Epithelial cell of proximal tubule (primary cell): ENCODE measurements around the gene FGFBP1. TPM values are rescaled to one million over a fixed set of nuclear protein-coding genes. Genes with fewer than 3 reads are reported as not detected.

Experiments used
- DNase-seq: peaks from one replicate; pipeline ENCODE4 v3.0.0-alpha.2; 2011; ENCODE audit warnings: low read depth
- H3K4me3 ChIP-seq: 2 replicates; pipeline ENCODE4 v1.5.1; 2011; ENCODE audit warnings: low read depth, mild to moderate bottlenecking, low read length
- CTCF ChIP-seq: conservative IDR thresholded peaks from 2 replicates; pipeline ENCODE4 v1.5.1; 2012; ENCODE audit warnings: low read depth, mild to moderate bottlenecking, low read length
- total RNA-seq: library from RNA; depleted of rRNA; stranded (reverse); fragments of >200 nt; gene quantifications from 2 replicates; pipeline ENCODE4 v1.2.3, GENCODE V29; 2015

FGFBP1 gene
- total RNA-seq, 1 donor from 2014 or later, result 36.8 TPM

DNA sequence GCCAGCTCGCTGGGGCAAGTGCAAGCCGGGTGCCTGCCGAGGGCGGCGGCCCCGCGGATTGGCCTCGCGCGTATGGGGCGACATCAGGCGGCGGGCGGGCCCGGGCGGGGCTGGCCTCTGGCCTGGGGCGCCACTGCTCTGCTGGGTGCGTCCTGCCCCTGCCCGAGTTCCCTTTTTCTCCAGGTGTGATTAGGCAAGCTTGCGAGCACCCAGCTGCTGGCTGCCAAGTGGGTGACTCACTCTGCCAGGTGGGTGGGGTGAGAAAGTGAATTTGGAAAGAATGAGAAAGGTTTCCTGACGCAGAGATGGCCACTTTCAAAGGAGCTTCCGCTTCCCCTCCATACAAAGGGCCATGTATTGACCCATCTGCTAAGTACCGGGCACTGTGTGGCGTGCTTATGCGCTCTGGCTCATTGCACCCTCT lies 32.5 kb downstream of the FGFBP1 start:
- no peak overlapping the region for H3K4me3 ChIP-seq
- TF ChIP-seq CTCF, result no peak
- DNase-seq, result no peak

DNA sequence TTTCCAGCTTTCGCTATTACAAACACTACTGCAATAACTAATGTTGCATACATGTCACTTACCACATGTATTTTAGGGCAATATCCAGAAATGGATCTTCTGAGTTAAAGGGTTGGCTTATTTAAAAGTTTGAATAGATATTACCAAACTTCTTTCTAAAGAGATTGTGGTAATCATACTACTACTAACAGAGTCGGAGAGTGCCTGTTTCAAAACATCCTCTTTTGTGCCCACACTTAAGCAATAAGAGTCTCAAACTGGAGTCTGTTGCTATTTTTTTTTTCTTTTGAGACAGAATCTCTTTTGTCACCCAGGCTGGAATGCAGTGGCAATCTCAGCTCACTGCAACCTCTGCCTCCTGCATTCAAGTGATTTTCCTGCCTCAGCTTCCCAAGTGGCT lies 35.8 kb downstream of the FGFBP1 start:
- TF ChIP-seq CTCF, result no peak
- no peak for DNase-seq

GRCh38 chr4:15901998-15902397 lies 36.5 kb downstream of the FGFBP1 start:
- no peak for TF ChIP-seq CTCF
- DNase-seq, result no peak
- no peak overlapping the region for H3K4me3 ChIP-seq

More for the DNA sequence above, 35.8 kb downstream of the FGFBP1 start:
- H3K4me3 ChIP-seq, result no peak overlapping the region

DNA sequence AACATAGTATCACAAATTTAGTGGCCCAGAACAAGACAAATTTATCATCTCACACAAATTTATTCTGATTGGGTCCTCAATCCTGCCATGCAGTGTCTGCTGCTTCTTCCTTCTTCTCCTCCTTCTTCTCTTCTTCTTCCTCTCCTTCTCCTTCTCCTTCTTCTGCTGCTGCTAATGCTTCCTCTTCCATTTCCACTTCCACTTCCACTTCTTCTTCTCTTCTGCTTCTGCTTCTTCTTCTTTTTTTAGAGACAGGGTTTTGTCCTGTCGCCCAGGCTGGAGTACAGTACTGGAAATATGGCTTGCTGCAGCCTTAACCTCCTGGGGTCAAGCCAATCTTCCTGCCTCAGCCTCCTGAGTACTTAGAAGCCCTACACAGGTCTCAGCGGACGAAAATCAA lies 37.5 kb downstream of the FGFBP1 start:
- no peak for DNase-seq
- TF ChIP-seq CTCF, result no peak
- no peak overlapping the region for H3K4me3 ChIP-seq

- no peak for TF ChIP-seq CTCF
- DNase-seq, result no peak
- no peak overlapping the region for H3K4me3 ChIP-seq
Measured at GRCh38 chr4:15899511-15899910, 39.0 kb downstream of the FGFBP1 start.

DNA sequence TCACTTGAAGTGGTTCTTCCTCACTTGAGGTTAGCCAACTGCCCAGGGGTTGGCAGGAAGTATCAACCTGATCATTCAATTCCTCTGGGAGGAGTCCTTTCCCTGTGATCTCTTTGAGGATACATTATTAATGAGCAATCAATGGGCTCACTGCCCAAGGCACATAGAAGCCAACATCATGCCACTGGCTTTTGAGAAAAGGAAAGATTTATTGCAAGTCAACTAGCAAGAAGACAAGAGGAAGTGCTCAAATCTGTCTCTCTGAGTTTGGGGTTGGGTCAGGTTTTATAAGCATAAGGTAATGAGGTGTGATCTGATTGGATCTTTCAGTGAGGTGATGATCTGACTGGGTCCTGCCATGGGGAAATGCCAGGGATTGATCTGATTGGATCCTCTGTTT lies 39.6 kb downstream of the FGFBP1 start:
- no peak for DNase-seq
- no peak overlapping the region for H3K4me3 ChIP-seq
- TF ChIP-seq CTCF, result no peak

- DNase-seq, result no peak
- no peak for TF ChIP-seq CTCF
- H3K4me3 ChIP-seq, result no peak overlapping the region
Measured at GRCh38 chr4:15897577-15897976, 41.0 kb downstream of the FGFBP1 start.
